Stimulated activated CD4-positive, alpha-beta T cell treated with anti-CD3 and anti-CD28 coated beads, Interleukin-2, amount 100 ng/mL, for 4 hours (primary cell): Measurements from ENCODE around the gene AP4B1.
A peak's percentile ranks its signal among the peaks of the same experiment; 100 is the strongest.

Source experiments
- DNase-seq: peaks from one replicate; pipeline ENCODE4 v3.0.0-alpha.2; 2020; ENCODE audit warnings: low read depth

Gene AP4B1

GRCh38 chr1:113895098-113895497, 9.5 kb downstream of the AP4B1 start:
- no peak for DNase-seq

- no peak for DNase-seq
Observed at GRCh38 chr1:113893267-113893666, 11.3 kb downstream of the AP4B1 start.

GRCh38 chr1:113891631-113892220, 12.9 kb downstream of the AP4B1 start:
- no peak for DNase-seq

- no peak for DNase-seq
Observed at GRCh38 chr1:113890816-113891215, 13.8 kb downstream of the AP4B1 start.

GRCh38 chr1:113887402-113888175, 17.0 kb downstream of the AP4B1 start, which contains the start of gene BCL2L15:
Gene BCL2L15, minus strand, starts transcription at chr1:113887581. Its CDS starts 206 bp downstream, at chr1:113887375.
- DNase-seq: no peak

GRCh38 chr1:113886417-113887401, 17.9 kb downstream of the AP4B1 start:
- no peak for DNase-seq

GRCh38 chr1:113881661-113882060, 22.9 kb downstream of the AP4B1 start:
- no peak for DNase-seq

GRCh38 chr1:113879739-113880038, 24.9 kb downstream of the AP4B1 start:
- no peak for DNase-seq

GRCh38 chr1:113876176-113876575, 28.4 kb downstream of the AP4B1 start:
- DNase-seq: no peak

- DNase-seq: no peak
Observed at GRCh38 chr1:113875714-113876113, 28.9 kb downstream of the AP4B1 start.

GRCh38 chr1:113874012-113874879, 30.4 kb downstream of the AP4B1 start:
- no peak for DNase-seq

GRCh38 chr1:113872219-113872935, 32.2 kb downstream of the AP4B1 start:
- DNase-seq: no peak

- peak; percentile 79 for DNase-seq
Observed at GRCh38 chr1:113871597-113872113, 32.9 kb downstream of the AP4B1 start, which contains the start of gene PTPN22. Gene PTPN22, minus strand, starts transcription at chr1:113871712.

GRCh38 chr1:113870778-113871177, 33.8 kb downstream of the AP4B1 start:
- DNase-seq: no peak

- DNase-seq: peak; percentile 28
Observed at GRCh38 chr1:113868387-113869083, 36.1 kb downstream of the AP4B1 start.

GRCh38 chr1:113861641-113862040, 43.0 kb downstream of the AP4B1 start:
- DNase-seq: no peak

GRCh38 chr1:113860891-113861290, 43.7 kb downstream of the AP4B1 start:
- no peak for DNase-seq

GRCh38 chr1:113859478-113860175, 45.0 kb downstream of the AP4B1 start:
- DNase-seq: no peak

GRCh38 chr1:113858982-113859381, 45.6 kb downstream of the AP4B1 start:
- DNase-seq: no peak
